GM18867 (cell line): ENCODE results near the gene ADORA2A.

ENCODE experiments used
- ATAC-seq: cut with Tn5 transposase; IDR thresholded peaks from one replicate; pipeline ENCODE4 v1.9.1; 2021; ENCODE audit warnings: mild to moderate bottlenecking, moderate library complexity; ENCODE audit not compliant: unreplicated experiment

ADORA2A gene

GRCh38 chr22:24427500-24428164 is at the start of gene ADORA2A:
ADORA2A (plus strand) TSS chr22:24427599; CDS start chr22:24433405, 5,806 bp downstream.
- ATAC-seq: peak; percentile 52

- no peak for ATAC-seq
Measured at GRCh38 chr22:24379536-24379935, 47.9 kb upstream of the ADORA2A start.

DNA sequence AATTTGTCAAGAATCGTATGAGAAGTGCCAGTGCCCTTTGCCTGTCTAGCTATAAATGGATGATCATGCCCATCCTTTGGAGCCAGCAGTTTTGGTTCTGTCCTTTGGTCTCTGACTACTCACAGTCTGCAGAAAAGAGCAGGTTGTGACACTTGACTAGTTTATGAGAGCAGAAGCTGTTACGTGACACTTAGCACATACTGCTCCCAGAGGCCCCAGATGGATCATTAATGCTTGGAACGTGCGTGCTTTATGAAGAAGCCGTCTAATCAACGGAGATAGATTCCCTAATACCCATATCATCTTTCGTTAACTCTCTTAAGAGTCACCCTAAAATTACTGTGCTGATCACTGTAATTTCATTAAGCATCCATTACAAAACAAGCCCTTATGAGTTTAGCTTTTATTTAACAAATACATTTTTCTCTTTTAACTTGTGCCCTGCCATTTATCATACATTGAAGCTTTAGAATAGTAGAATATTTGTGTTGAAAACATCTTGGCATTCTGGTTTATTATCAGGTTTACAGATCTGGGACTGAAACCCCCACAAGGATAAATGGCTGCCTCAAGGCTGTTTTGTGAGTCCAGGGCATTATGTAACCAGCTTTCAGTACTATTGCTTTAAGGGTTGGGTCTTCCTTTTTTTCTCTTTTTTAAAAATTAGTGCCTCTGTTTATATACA is 47.0 kb upstream of the ADORA2A start:
- ATAC-seq: no peak

DNA sequence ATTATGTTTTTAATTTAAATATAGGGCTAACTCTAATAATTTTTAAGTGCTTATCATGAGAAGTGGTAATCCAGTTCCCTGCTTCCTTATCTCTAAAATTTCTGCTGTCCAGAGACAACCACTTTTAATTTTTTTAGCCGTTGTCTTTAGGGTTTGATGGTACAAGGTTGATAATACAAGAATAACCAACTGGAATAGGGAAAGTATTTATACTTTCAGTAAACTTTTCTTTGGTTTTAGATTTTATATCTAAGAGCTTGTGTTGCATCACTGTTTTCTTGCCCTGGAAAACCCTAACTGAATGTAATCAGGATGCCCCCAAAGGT is 46.5 kb upstream of the ADORA2A start:
- ATAC-seq: no peak

DNA sequence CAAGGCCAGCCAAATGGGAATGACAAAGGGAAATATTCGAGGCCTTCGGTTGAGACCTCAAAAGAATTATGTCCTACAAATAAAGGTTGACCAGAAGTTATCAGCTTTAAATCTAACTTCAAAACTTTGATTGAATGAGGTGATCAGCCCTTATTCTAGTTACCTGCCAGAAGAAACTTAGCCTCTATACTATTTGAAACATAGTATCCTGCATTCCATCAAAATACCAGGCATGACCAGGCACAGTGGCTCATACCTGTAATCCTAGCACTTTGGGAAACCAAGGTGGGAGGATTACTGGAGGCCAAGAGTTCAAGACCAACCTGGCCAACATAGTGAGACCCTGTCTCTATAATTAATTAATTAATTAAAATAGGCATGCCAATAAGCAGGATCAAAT is 44.3 kb upstream of the ADORA2A start:
- ATAC-seq: no peak

GRCh38 chr22:24384131-24384530 is 43.3 kb upstream of the ADORA2A start:
- no peak for ATAC-seq

GRCh38 chr22:24386937-24387471 is 40.4 kb upstream of the ADORA2A start:
- no peak for ATAC-seq

GRCh38 chr22:24389680-24390079 is 37.7 kb upstream of the ADORA2A start:
- no peak for ATAC-seq

- no peak for ATAC-seq
Measured at GRCh38 chr22:24390156-24390555, 37.2 kb upstream of the ADORA2A start.

GRCh38 chr22:24390576-24390975 is 36.8 kb upstream of the ADORA2A start:
- no peak for ATAC-seq

GRCh38 chr22:24391836-24392217 is 35.6 kb upstream of the ADORA2A start:
- no peak for ATAC-seq

GRCh38 chr22:24392218-24392931 is 35.0 kb upstream of the ADORA2A start:
- ATAC-seq: no peak

DNA sequence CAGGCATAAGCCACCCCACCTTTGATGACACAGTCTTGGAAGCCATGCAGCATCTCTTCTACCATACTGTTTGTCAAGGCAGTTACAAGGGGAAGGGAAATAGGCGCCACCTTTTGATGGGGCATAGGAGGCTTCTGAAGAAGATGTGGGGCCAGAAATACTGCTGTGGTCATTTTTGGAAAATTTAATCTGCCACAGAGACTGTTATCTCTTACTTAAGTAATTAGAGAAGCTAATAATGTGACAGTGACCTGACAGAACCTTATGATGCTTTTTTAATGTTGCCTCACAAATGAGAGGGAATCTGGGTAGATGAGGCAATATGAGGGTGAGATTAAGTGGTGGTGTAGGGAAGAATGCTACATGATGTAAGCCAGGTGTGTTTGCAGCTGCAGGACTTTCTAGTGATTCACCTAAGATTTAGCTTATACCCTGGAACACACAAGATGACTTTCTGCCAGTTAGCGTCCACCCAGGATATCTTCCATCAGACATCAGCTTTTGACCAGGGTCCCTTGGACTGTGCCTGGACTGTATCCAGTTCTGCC is 34.3 kb upstream of the ADORA2A start:
- ATAC-seq: no peak

DNA sequence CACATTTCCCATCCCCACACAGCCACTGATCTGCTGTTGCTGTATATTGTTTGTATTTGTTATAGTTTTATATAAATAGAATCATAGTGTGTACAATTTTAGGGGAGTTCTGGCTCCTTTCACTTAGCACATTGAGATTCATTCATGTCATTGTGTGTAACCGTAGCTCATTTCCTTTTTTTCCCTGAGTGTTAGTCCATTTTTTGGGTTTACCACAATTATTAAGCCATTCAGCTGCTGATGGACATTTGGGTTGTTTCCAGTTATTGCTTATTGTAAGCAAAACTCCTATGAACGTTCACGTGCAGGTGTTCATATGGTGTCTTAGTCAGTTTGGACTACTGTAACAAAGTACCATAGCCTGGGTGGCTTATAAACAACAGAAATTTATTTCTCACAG is 33.6 kb upstream of the ADORA2A start:
- ATAC-seq: no peak

DNA sequence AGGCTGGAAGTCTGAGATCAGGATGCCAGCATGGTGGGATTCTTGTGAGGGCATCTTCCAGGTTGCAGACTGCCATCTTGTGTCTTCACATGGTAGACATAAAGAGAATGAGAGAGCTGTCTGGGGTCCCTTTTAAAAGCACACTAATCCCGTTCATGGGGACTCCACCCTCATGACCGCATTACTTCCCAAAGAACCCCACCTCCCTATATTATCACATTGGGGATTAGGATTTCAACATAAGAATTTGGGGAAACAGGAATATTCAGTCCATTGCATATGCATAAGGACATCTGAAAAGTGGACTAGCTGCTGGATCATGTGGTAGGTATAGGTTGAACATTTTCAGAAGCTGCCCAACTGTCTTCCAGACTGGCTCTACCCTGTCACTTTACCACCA is 33.1 kb upstream of the ADORA2A start:
- no peak for ATAC-seq

GRCh38 chr22:24398409-24398808 is 29.0 kb upstream of the ADORA2A start:
- no peak for ATAC-seq

- peak; percentile 5 for ATAC-seq
Measured at GRCh38 chr22:24400034-24400725, 27.2 kb upstream of the ADORA2A start.

DNA sequence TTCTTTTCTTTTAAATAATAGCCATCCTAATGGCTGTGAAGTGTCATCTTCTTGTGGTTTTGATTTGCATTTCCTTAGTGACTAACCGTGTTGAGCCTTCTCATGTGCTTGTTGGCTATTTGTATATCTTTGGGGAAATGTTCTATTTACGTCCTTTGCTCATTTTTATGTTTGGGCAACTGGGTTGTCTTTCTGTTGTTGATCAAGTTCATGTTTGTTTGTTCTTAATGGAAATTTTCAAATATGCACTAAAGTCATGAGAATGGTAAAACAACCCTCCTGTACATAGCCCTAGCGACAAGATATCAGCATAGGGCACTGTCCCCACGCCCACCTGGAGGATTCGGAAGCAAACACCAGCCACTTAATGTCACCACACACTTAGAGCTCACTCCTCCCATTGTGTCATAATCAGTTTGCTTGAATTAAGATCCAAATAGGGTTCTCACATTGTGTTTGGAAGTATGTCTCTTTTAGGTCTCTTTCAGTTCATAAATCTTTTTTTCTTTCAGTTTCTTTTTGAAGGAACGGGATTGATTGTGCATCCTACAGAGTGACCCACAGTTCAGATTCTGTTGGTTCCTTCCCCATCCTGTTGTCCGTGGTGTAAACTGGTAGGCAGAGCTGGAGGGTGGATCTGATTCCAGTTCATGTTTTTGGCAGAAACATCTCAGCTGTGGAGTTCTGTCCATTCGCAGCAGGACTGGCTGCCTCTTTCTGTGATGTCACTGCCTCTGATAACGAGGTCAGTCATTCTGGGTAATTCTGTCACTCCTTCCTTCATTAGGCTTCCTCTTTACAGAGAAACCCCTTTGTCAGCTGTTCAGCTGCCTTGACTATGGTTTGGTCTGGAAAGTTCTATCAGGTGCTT is 26.4 kb upstream of the ADORA2A start:
- ATAC-seq: peak; percentile 42

GRCh38 chr22:24401931-24402367 is 25.4 kb upstream of the ADORA2A start:
- no peak for ATAC-seq
